ENCODE results near the gene CDCA4. TPM values are rescaled to one million over a fixed set of nuclear protein-coding genes. Genes with fewer than 3 reads are reported as not detected.

The CDCA4 gene
- total RNA-seq, 4 donors from 2014 or later = 5.3 to 8.0 (median 6.4) TPM

GRCh38 chr14:104975481-104976197, 45.2 kb downstream of the CDCA4 start:
- DNase-seq (ENCODE audit: low spot score) (no peak), ATAC-seq (ENCODE audit: low FRiP score) (no peak)
- no peak for TF ChIP-seq CTCF (IDR thresholded peaks at IDR 0.05)

DNA sequence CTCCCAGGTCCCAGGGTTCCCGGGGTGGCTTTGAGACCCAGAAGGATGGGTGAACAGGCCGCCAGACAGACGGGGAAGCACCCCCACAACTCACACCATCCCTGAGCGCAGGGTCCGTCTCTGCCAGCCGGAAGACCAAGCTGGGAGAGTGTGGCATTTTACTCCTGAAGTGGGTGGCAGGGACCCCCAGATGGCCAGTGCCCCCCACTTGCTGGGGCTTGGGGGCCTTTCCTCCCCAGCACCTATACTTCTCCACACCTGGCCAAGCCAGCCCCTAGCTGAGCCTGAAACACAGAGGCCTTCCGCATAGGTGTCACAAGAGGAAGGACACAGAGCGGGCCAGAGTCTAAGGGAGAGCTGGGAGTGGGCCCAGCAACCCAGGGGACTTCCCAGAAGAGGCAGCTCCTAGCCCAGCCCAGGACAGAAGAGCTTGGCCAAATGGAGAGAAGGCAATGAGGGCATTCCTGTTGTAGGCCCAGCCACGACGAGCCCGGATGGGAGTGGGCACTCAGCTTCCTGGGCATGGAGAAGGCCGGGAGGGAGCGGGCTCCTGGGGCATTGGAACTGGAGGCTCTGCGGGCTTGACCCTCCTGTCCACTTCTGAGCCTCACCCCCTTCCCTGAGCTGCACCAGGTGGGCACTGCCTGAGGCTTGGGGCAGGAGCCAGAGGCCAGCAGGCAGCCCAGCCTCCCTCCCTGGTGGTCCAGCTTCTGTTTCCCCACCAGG, 46.1 kb downstream of the CDCA4 start:
- DNase-seq (ENCODE audit: low spot score) (no peak), ATAC-seq (ENCODE audit: low FRiP score) (no peak)
- no peak for TF ChIP-seq CTCF (IDR thresholded peaks at IDR 0.05)

- DNase-seq (ENCODE audit: low spot score) (no peak), ATAC-seq (ENCODE audit: low FRiP score) (no peak)
- TF ChIP-seq CTCF (IDR thresholded peaks at IDR 0.05) = no peak
These were observed 46.7 kb downstream of the CDCA4 start for GRCh38 chr14:104974146-104974541.

GRCh38 chr14:104973385-104974145, 47.3 kb downstream of the CDCA4 start:
- ATAC-seq (ENCODE audit: low FRiP score) = peak; percentile 71
- DNase-seq (ENCODE audit: low spot score) = no peak
- no peak for TF ChIP-seq CTCF (IDR thresholded peaks at IDR 0.05)

DNA sequence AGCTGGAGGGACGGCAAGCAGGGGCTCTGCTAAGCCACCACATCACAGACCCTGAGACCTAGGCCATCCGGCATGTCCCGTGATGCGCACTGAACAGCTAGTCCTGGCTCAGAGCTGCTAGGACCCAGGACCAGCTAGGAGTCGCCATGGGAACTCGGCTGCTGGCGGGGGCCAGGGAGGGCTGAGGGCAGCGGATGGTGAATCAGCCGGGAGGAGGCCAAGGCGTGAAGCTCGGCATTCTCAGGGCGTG, 47.8 kb downstream of the CDCA4 start:
- no peak for DNase-seq (ENCODE audit: low spot score)
- no peak for TF ChIP-seq CTCF (IDR thresholded peaks at IDR 0.05)
- ATAC-seq (ENCODE audit: low FRiP score) = no peak

DNA sequence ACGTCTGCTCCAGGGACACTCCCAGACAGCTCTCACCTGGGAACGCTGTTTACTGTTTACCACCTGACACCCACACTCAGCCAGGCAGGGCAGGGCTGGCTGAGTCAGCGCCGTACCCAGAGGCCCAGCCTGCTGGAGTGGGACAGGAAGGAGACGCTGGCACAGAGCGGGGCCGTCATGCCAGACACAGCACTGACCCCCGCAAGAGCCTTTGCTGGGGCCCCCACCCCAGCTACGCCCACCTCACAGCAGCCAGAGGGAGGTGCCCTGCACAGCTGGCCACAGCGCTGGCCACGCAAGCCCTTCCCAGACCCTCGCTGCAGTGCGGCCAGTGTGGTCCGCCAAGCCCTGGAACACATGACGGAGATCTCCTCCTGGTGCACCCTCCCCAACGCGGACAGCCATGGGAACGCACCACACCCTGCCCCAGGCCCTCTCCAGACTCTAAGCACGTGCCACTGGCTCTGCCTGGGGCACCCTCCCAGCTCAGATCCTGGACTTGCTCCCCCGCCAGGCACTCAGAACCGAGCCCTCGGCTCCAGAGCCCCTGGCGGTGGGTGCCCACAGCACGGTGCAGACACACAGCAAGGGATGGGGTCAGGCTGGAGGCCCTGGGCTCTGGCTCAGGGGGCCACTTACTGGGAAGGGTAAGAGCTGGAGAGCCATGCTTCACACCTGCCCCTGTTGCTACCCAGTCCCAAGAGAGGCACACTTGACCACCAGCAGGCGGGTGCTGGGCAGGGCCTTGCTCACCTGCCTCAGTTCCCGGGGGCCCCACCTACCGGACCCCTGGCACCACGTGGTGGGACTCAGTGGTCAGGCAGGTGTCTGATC, 48.4 kb downstream of the CDCA4 start:
- ATAC-seq (ENCODE audit: low FRiP score) = peak; percentile 48
- DNase-seq (ENCODE audit: low spot score) = no peak
- no peak for TF ChIP-seq CTCF (IDR thresholded peaks at IDR 0.05)

All from omental fat pad (tissue), 4 donors.